ENCODE results near the gene HABP4.
"Not testable (repeated sequence)": the region's sequence is repeated elsewhere in the genome, so short reads cannot be mapped to it uniquely, and the experiment has no call there.

HABP4 gene

GRCh38 chr9:96496368-96497116 lies 46.6 kb downstream of the HABP4 start:
- no peak for DNase-seq

GRCh38 chr9:96497117-96497399 lies 47.1 kb downstream of the HABP4 start:
- no peak for DNase-seq

GRCh38 chr9:96498796-96499195 lies 48.8 kb downstream of the HABP4 start:
- peak in 1 of 58 donors; percentile 22 for DNase-seq

GRCh38 chr9:96499257-96499656 lies 49.3 kb downstream of the HABP4 start:
- DNase-seq: no peak

- peak in 1 of 58 donors; percentile 50 for DNase-seq
Observed at GRCh38 chr9:96500696-96501632, 51.0 kb downstream of the HABP4 start.

GRCh38 chr9:96501633-96502538 lies 51.9 kb downstream of the HABP4 start:
- peak in 35 of 58 donors; percentile 18 to 86 (median 44) for DNase-seq

- DNase-seq: no peak
Observed at GRCh38 chr9:96502539-96503373, 52.8 kb downstream of the HABP4 start.

GRCh38 chr9:96503374-96503748 lies 53.4 kb downstream of the HABP4 start:
- not testable (repeated sequence) for DNase-seq

GRCh38 chr9:96503918-96504317 lies 53.9 kb downstream of the HABP4 start:
- no peak for DNase-seq

- peak in 1 of 58 donors; percentile 28 for DNase-seq
Observed at GRCh38 chr9:96505316-96505991, 55.5 kb downstream of the HABP4 start.

- no peak for DNase-seq
Observed at GRCh38 chr9:96508227-96508940, 58.4 kb downstream of the HABP4 start.

- no peak for DNase-seq
Observed at GRCh38 chr9:96509026-96509425, 59.1 kb downstream of the HABP4 start.

GRCh38 chr9:96509848-96510247 lies 59.9 kb downstream of the HABP4 start:
- DNase-seq: peak in 1 of 58 donors; percentile 22

- DNase-seq: no peak
Observed at GRCh38 chr9:96510258-96510657, 60.3 kb downstream of the HABP4 start.

GRCh38 chr9:96512240-96512639 lies 62.3 kb downstream of the HABP4 start:
- DNase-seq: no peak

GRCh38 chr9:96513622-96514021 lies 63.7 kb downstream of the HABP4 start:
- no peak for DNase-seq

GRCh38 chr9:96514108-96514799 lies 64.3 kb downstream of the HABP4 start:
- DNase-seq: no peak

- no peak for DNase-seq
Observed at GRCh38 chr9:96514800-96515158, 64.8 kb downstream of the HABP4 start.
